HG03045 (cell line): Measurements from ENCODE around the gene ZNF276.
A peak's percentile ranks its signal among the peaks of the same experiment; 100 is the strongest.
"Not testable (repeated sequence)": the region's sequence is repeated elsewhere in the genome, so short reads cannot be mapped to it uniquely, and the experiment has no call there.

Experiments used
- ATAC-seq: cut with Tn5 transposase; IDR thresholded peaks from one replicate; pipeline ENCODE4 v1.9.1; 2021; ENCODE audit warnings: mild to moderate bottlenecking, moderate library complexity; ENCODE audit not compliant: unreplicated experiment

ZNF276 gene

DNA sequence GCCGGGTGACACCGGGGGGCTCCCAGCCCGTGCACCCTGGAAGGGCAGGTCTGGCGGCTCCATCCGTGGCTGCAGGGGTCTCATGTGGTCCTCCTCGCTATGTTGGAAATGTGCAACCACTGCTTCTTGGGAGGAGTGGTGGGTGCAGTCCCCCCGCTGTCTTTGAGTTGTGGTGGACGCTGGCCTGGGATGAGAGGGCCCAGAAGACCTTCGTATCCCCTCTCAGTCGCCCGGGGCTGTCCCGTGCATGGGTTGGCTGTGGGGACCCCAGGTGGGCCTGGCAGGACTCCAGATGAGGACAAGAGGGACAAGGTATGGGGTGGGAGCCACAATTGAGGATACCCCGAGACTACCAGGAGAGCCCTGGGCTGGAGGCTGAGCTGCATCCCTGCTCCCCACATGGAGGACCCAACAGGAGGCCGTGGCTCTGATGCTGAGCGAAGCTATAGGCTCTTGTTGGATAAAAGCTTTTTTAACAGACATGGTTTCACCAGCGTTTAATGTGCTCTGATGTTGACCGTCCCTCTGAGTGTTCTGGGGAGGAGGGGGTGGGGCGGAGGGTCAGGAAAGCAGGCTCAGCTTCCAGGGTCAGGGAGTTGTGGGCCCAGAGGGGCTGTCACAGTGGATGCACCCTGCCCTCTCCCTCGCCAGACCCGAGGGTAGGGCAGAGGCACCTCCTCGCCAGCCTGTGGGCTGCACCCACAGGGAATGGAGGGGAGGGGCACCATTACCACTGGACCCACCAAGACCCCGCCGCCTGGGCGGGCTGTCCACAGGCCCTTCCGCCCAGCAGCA is 25.3 kb upstream of the ZNF276 start:
- ATAC-seq: no peak

DNA sequence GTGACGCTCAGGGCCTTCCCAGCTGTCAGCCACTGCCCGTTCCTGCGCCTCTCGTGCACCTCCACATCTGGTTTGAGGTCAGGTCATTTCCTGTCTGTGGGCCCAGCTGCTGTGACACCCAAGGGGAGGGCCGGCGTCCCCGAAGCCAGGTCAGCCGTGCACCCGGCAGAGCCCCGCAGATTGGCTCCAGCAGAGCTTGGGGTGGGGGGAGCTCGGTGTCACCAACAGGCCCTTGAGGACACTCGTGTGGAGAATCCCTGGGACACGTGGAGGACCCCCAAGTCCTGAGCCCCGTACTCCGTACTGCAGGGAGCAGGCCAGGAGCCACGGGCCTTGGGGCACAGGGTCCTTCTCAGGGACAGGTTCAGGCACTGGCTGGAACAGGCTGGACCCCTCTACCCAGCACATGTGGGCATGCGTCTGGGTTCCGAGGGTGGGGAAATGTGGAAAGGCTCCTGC is 24.6 kb upstream of the ZNF276 start:
- ATAC-seq: no peak

DNA sequence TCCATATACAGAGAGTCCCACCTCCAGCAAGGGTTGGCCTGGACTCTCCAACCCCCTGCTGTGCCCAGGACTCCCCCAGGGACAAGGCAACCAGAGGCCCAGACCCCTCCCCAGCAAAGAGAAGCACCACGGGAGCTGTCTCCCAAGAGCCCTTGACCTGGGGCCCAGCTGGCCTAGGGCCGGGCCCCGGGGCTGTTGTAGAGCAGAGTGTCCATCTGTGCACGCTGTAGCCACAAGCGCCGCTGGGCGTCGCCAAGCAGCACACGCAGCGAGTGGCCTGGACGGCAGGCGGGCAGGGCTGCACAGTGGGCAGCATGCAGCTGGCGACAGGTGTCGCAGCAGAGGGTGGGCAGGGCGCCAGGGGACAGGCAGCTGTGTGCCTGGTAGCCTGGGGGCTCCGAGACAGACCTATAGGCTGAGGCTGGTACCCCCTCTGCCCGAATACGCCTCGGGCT is 24.1 kb upstream of the ZNF276 start:
- no peak for ATAC-seq

DNA sequence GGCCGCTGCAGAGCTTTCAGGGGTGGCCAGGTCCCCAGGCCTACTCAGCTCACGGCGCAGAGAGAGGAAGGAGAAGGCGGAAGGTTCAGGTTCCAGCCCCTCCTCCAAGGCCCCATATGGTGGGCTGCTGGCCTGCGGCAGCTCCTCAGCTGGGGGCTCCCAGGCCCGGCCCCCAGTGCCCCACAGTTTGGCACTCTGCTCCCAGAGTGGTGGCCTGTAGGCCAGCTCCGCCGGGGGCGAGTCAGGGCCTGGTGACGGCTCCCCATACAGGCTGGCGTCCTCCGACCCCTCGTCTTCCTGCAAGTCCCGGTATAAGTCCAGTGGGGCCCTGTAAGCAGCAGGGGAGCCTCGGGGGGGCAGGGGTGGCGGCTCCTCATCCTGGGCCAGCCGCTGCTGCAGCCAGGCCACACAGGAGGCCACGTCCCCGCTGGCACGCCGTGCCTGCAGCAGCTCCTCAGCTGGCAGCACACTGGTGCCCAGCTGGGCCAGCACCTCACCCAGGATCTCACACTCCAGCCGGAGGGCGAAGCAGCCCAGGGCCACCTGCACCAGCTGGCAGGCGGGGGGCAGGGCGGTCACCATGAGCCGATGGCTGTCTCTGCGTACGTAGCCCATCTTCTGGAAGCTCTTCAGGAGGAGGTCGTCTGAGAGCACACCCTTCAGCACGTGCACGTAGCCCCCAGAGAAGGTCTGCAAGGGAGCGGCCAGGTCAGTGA is 23.6 kb upstream of the ZNF276 start:
- no peak for ATAC-seq

DNA sequence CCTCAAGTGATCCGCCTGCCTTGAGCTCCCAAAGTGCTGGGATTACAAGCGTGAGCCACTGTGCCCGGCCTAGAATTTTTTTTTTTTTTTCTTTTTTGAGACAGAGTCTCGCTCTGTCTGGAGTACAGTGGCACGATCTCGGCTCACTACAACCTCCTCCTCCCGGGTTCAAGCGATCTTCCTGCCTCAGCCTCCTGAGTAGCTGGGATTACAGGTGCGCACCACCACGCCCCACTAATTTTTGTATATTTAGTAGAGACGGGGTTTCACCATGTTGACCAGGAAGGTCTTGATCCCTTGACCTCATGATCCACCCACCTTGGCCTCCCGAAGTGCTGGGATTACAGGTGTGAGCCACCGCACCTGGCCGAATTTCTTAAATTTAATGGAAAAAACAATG is 22.6 kb upstream of the ZNF276 start:
- not testable (repeated sequence) for ATAC-seq

DNA sequence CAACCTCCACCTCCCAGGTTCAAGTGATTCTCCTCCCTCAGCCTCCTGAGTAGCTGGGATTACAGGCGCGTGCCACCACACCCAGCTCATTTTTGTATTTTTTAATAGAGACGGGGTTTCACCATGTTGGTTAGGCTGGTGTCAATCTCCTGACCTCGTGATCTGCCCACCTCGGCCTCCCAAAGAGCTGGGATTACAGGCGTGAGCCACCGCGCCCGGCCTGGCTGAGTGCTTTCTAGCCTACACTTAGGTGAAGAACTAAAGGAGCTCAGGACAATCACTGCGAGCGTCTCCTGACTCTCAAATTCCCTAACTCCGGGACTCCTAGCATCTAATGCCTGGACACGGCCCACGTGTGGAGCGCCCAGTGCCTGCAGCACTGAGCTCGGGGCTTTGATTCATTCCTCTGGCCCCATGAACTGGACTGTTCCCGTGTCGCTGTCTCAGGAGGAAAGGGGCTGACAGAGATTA is 21.7 kb upstream of the ZNF276 start:
- not testable (repeated sequence) for ATAC-seq

DNA sequence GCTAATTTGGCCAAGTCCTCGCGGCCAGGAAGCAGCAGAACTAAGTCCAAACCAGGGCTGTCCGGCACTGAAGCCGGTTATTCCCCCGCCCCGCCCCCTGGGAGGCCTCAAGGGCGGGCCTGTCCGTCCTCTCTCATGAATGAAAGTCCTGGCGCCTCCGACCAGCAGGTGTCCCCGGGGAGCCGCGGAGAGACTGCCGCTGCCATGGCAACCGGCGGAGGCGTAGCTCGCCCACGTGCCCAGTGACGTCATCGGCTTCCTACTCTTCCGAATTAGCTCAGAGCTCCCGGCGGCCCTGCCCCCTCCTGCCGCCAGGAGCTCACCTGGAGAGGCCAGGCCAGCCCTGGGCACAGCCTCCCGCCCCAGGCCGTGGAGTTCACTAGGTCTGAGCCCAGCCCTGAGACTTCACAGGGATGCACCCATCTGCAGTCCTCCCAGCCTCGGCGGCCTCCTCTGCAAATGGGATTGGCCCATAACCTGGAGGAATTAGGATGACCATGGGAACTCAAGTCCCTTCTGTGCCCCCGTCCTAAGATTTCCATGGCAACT is 21.2 kb upstream of the ZNF276 start:
- peak; percentile 37 for ATAC-seq

DNA sequence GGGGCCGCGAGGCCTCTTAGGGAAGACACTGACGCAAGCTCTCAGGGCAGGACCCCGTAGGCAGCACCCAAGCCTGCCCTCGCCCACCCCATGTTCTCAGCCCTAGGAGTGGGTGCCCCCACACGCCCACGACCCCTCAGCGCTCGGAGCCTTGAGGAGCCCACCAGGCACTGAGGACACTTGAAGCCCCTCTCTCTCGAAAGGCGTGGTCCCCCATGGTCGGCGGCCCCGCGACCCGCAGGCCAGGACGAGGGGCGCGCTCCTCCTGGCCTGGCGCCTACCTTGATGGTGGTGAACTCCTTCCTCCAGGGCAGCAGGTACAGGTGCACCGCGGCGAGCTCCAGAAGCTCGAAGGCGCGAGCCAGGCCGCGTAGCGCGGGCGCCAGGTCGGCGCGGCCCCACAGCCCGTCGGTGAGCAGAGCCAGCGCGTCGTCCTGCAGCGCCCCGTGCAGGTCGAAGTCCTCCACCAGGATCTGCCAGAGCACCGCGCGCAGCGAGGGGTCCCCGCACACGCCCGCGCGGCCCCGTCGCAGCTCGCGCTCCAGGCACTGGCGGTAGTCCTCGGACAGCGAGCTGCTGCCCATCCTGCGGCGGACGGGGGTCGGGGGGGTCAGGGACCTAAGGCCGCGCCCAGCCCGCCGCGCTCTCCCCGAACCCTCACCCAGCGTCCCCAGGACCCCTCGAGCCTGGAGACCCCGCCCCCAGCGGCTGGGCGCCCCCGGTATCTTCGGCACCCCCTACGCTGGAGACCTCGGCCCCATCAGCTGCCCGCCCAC is 20.5 kb upstream of the ZNF276 start:
- ATAC-seq: no peak

DNA sequence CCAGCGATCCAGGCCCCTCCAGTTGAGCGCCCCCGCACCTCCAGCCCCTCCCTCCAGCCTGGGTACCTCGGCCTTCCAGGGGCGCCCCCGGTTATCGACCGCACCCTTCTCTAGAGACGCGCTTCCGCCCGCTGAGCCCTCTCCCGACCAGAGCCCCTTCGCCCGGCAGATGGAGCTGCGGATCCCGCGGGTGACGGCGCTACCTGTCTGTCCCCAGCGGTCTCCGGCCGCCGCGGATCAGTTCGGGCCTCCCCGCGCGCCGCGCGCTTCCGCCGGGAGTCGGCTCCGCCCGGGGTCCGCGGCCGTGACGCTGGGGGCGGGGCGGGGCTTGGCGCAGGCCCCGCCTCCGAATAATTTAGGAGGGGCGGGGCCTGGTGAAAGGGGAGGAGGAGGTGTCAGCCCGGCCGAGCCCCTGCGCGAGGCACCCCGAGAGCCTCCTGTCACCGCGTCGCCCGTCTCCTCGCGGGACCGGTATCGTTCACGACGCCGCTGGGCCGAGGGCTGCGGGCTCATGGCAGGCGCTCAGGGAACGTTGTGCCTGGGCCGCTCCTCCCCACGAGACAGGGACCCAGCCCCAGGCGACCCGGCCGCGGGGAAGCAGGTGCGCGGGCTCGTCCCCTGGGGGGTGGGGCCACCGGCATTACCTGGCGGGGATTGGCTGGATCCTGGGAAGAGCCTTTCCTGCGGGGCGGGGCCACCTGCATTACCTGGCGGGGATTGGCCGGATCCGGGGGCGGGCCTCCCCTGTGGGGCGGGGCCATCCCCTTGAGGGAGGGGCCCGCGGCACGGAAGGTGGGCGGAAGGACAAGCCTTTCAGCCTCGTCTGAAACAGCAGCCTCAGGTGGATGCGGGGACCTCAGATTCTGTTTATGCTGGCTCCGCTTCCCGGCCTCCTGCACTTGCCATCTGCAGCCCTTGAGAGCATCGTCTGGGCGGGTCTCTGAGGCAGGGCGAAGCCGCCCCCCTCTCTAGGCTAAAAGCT is 19.6 kb upstream of the ZNF276 start, which contains the start of gene SPATA2L:
Gene SPATA2L (minus strand): TSS at position 281 of the 982 bp plus-strand sequence. CDS start 473 bp downstream, outside the sequence.
- peak; percentile 70 for ATAC-seq

DNA sequence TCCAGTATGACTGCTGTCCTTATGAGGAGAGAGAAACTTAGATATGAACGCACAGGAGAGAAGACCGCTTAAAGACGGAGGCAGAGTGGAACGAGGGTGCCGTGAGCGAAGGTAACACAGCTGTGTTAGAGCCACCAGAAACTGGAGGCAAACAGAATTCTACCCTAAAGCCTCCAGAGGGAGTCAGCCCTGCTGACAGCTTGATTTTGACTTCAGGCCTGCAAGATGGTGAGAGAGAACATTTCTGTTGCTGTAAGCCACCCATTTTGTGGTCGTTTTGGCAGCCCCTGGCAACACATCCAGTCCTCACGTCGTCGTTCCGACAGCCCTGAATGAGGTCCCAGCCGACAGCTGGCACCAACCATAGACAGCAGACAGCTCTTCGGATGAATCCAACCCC is 17.1 kb upstream of the ZNF276 start:
- ATAC-seq: no peak

DNA sequence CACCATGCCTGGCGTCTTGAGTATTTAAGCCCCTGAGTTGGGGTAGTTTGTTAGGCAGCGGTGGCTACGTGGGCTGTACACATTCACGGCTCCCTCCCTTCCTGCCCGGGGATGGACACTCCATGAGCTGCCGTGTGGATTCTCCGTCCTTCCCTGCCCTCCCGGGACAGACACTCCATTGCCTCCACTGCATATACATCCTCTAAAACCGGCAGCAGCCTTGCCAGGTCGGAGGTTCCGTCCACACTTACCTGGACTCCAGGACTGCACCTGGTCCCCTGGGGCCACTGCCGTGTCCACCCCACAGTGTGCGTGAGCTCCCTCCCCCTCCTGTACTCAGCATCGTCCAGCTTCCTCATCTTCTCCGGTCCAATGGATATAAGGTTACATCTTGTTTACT is 16.3 kb upstream of the ZNF276 start:
- no peak for ATAC-seq

DNA sequence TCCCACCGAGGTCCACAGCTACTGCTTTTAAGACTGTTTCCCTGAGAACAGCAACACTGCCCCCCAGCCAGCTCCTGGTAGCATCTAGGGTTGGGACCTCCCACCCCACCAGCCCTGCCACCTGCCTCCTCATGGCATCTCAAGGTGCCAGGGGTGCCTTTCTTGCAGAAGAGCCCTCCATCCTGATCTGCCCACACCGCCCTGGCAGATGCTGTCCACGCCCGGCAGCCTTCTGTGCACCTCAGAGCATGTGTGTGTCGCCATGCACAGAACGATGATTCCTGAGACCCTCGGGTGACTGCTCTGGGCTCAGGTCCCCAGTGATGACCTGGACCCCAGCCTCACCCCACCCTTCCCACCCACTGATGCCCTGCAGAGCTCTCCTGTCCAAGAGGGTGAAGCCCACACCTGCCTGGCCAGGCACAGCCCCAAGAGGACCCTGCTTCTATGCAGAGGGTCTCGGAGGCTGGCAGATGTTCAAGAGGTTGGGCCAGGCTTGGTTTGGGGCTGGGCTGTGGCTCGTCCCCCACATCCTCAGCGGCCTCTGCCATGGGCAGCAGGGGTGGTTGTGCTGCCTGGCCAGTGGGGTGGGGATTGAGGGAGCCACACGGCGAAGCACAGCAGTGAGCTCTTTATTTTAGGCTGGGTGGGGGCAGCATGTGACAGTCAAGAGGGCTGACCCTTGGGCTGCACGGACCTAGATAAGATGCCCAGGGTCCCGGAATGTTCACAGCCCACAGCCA is 14.6 kb upstream of the ZNF276 start:
- no peak for ATAC-seq

DNA sequence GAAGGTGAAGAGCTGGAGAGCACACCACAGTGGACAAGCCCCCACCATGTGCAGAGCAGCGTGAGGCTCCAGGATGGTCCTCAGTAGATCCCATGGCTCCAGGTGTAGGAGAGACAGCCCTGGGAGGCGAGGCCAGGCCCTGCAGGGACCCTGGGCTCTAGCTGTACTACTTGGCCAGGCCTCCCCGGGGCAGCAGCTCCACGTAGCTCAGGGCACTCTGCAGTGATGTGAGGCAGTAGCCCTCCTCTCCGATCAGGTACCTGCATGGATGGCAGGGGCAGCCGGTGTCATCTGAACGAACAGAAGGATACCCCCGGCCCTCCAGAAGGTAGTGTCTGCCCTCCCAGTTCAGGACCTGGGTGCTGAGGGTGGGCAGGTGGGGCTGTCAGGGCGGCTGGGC is 13.6 kb upstream of the ZNF276 start:
- no peak for ATAC-seq

DNA sequence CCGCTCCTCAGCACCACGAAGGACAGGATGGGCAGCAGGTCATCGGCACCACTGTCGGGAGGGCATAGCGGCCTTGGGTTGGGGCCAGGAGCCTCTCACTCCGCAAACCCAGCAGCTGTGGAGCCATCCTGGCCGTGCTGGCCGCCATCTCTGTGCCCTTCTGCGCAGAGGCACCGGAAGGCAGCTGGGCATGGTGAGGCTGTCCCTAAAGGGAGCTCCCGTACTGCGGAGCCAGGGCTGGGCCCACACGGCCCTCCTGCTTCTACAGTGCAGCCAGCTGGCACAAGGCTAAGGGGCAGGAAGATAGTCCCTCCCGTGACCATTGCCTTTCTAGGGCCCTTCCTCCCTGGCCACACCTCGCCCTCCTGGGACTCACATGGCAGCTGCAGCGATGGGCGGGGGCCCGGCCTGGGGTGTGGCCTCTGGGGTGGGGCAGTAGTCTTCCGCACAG is 12.8 kb upstream of the ZNF276 start:
- ATAC-seq: no peak

DNA sequence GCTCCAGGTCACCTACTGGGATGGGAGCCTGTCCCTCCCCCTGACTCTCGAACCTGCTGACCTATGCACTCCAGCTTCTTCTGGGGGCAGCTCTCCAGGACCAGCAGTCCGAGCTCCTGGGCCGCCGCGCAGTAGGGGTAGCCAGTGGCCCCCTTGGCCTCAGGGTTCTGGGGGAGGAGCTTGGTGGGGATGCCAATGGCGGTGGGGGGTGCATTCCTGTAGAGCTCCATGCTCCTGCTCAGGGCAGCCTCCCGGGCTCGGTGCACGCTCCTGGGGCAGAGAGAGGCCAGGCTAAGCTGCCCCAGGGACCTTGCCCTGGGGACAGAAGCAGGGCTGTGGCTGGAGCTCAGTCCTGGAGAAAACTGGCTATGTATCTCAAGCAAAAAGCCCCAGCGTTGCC is 12.2 kb upstream of the ZNF276 start:
- ATAC-seq: no peak

DNA sequence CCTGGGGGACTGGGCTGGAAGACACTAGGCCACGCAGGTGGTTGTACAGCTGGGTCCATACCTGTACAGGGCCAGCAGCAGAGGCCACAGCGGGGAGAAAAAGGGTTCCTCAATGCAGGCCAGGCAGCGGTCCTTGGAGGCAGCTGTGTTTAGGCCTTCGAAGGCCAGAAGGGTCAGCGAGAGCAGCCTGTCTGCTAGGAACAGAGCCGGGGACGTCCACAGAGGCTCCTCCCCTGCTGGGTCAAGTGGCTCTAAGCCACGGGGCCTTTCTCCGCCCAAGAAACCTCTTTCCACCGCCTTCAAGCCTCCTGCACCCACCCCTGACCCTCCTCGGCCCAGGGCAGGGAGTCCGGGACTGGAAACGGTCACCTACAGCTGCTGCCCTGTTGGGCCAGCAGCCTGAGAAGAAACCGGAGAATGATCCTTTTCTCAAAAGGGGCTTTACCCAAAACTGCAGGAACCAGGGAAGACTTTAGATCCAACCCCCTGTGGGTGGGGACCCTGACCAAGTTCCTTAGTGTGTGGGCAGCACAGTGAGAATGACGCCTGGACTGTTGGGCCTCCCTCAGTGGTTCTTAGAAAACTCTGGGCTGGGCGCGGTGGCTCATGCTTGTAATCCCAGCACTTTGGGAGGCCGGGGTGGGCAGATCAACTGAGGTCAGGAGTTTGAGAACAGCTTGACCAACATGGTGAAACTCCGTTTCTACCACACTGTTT is 11.5 kb upstream of the ZNF276 start:
- no peak for ATAC-seq

DNA sequence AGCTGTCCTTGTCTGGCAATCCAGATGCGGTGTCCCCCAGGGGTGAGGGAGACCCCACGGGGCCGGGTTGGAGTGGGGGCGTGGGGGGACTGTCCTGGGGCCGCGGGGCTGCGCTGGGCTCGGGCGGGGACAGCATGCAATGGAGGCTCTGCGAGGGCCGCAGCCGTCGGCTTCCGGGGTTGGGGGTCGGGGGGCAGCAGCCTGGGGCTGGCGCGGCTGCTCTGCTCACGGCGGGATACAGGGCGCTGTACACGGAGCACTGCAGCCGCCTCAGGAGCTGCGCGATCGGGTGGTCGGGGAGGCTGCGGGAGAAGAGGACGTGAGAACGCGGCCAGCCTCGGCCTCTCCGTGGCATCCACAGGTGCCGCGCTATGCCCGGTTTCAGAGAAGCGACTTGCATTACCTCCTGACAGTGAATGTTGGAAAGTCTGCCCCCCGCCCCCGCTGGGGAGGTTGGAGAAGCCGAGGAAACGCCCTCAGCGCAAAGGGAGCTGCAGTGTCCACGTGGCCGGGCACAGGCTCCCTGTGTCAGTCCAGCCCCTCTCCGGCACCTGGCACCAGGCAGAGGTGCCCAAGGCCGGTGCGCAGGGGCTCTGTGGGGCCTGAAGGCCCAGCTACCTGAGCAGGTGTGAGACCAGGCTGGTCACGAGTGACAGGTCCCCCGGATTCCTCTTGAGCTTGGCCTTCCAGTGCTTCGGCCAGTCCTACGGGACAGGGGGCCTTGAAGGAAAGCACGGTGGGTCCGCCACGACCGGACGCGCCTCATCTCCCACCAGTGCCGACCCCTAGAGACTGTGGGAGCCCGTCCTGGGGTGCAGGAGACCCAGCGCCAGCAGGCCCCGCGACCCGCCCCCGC is 10.4 kb upstream of the ZNF276 start:
- no peak for ATAC-seq
